ENCODE data around the gene CARD9.

CARD9 gene

DNA sequence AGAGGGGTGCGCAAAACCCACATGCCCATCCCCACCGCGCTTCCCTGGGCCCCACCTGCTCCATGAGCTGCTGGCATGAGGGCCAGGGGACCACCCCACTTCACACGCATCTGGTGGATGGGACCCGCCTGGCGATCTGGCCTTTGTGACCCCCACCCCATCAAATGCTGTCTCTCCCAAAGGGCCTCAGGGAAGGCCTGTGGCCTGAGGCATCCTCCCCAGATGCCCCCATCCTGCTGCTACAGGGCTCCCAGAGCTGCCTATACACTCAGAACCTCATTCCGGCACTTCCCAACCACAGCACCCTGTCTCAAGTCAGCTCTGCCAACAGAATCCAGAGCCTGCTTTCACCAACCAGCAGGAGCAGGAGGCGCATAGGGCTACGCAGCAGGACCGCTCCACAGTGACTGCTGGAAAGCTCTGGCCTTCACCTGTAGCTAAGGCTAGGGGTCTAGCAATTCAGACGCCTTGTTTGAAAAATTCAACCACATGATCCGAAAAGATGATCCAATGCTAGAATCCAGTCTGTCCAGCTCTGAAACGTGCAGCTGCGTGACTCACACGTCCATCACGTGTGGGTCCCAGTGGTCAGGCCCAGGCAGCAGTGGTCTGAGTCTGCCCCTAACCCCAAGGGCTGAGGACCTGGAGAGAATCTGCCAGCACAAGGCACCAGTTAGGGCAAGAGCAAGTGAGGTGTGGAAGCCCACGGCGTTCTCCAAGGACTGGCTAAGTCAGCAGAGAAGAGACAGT, 27.9 kb upstream of the CARD9 start:
- no peak for DNase-seq

DNA sequence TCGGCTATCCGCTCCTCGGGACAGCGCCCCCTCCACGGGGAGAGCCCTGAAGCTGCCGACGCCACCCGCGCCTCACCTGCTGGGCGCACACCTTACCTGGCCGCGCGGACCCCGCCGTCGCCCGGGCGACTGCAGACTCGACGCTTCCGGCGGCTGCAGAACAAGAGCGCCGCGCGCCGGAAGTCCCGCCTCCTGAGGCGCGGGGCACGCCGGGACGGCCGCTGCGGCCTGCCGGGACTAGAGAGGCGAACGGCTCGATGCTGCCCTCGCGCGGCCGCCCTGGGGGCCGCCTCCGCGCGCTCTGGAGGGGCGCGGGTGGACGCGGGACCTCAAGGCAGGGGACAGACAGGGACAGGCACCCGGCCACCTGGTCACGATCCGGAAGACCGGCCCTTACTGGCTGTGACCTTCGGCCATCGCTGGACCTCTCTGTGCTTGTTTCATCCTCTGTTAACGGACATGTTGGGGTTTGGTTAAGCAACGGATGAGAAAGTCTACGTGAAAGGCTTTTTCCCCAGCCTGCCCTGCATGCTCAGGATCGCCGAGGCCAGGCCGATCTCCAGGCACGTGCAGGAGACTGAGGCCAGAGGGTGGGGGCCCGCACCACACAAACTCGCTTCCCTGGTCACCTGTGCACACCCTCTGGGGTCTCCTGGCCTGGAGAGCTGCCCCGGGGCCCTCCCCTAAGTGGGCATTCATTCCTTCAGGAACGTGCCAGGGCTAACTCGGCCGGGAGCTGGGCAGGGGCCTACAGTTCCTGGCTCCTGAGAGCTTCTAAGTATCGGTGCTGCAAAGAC, 26.8 kb upstream of the CARD9 start, which contains the start of gene SNAPC4:
Gene SNAPC4, minus strand, starts transcription at position 133 of the 797 bp plus-strand sequence. CDS start 1,742 bp downstream, outside the sequence.
- peak; percentile 88 for DNase-seq

DNA sequence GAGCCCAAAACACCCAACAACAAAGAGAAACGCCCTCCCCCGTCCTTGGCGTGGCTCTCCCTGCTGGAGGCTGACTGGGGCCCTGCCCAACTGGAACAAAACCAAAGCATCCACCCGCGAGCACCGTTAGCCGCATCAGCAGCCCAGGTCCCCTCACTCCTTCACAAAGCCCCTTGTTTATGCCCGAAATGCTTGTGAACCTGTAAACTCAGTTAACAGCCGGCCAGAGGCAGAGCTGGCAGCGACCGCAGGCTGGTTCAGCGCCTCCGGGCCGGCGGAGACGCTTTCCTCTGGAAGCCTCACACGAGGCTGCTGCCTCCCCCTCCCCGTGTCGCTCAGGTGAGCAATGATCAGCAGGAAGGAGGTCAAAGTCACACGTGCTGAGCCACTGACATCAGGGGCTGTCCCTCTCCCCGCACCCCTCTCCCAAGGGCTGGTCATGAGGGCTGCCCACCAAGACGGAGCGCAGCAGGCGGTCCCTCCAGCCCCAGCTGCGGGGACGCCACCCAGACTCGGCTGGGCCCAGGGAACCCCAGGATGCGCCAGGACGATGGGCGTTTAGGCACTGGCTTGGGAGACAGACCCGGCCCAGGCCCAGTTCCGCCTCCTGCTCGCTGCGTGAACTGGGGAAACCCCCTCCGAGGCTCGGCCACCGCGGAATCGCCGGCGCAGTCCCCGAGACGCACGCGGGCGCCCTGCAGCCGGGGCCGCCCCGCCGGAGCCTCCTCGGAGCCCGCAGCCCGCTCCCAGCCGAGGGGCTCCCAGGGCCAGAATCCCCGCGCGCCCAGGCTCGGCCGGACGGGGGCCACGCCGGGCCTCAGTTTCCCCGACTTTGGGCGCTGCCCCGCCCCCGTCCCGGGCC, 25.9 kb upstream of the CARD9 start:
- DNase-seq = peak; percentile 41

DNA sequence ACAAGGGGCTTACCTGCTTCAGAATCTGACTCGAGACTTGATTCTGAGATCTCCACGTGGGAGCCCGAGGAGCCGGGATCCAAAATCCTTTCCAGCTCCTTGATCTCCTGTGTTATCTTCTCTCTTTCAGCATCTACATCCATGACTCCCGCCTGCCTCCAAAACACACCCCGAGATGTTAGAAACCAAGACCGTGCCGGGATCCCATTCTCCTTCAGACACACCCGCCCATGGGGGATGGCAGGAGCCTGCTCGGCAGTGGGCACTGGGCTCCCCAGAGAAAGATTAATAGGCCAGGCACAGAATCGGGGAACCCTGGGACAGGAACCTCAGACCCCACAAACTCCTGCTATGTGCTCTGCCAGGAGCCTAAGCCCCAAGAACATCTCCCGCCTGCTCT, 24.8 kb upstream of the CARD9 start:
- DNase-seq = no peak

DNA sequence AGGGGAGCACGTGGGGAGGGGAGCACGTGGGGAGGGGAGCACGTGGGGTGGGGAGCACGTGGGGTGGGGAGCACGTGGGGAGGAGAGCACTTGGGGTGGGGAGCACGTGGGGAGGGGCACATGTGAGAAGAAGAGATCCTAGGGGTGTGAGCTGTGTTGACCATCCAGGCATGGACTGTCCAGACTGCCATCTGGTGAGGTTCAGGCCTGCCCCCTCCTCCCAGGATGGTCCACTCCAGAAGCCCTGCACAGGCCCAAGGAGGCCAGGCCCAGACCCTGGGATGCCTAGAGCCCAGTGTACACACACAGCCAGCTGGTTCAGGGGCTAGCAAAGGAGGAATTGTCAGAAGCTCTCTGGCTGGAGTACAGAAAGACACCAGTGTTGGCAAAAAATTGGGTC, 24.2 kb upstream of the CARD9 start:
- DNase-seq = no peak

DNA sequence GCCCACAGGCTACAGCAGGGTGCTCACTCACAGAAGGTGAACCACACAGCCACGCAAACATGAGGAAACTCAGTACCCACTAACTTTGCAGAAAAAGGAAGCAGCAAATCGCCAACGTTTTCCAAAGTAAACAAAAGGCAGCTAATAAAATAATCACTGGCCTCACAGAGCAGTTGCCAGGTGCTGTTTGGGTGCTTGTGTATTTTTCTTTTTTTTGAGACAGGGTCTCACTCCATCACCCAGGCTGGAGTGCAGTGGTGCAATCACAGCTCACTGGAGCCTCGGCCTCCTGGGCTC, 22.7 kb upstream of the CARD9 start:
- no peak for DNase-seq

DNA sequence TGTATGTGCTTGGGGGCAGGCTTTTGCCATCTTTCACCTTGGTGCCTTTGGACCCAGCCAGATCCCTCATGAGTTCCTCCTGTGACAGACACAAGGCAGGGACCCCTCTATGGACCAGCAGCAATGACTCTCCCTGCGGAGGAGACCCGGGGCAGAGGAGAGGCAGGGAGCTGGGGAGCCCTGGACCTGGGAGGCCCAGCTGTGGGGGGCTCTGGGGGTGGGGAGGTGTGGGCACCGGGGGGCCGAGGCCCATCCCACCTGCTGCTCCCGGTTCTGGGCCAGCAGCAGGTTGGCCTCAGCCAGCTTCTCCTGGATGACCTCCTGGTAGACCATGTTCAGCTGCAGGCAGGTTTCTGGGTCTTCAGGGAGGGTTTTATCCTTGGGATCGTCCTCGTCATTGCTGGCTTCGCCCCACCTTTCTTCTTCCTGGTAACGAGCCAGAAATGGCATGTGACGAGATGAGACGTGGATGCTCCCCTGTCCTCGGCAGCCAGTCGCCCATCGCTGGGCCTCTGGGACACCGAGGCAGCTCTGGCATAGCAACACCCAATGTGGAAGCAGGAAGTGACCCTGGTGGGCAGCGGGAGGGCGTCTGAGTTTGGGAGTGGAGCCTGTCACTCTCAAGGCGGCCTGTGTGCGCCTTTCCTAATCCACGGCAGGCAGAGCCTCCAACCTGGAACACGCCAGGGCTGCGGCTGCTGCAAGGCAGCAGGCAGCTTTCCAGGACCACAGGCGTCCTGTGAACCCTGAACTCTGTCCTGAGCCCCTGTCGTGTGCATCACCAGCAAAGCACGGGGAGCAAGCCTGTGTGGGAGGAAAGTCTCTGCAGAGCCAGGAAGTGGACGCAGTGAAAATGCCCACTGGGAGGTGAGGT, 22.1 kb upstream of the CARD9 start:
- DNase-seq = no peak

DNA sequence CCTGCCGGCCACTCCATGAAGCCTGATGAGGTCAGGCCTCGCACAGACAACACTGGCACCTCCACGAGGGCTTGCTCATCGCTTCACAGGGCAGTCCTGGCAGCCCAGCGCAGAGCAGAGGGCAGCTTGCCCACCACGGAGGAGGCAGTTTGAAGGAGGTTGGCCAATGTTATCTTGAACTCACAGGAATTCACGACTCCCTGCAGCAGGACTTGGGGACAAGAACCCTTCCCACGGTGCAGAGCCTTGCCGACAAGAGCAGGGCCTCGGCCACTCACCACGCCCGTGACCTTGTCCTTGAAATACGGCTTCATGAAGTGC, 21.5 kb upstream of the CARD9 start:
- no peak for DNase-seq

DNA sequence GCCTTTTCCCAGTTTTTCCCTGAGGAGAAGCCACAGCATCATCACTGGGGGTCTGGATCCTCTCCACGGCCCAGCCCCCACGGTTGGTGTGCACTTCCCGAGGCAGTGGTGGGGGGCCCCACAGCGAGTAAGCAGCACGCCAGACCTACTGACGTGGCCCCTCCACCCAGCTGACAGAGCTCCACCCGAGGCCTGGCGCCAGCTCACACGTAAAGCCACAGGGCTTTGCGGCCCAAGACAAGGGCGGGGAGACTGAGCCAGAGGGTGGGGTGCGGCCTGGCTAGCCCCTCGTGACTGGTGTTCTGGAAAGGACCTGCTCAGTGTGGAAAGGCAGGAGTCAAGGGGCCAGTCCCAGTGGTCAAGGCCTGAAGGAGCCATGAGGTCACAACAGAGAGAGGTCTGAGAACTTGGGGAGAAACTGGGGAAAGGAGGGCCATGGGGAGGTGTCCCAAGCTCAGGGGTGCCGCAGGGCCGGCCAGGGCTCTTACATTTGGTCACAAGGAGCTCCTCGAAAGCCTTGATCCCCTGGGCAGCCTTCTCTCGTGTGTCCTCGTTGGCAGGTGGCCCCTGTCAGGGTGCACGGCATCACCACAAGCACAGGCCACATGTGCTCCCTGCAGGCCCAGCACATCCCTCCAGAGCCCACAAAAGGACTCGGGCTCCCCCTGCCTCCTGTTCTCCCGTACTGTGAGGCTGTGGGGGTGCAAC, 21.0 kb upstream of the CARD9 start:
- DNase-seq = no peak

DNA sequence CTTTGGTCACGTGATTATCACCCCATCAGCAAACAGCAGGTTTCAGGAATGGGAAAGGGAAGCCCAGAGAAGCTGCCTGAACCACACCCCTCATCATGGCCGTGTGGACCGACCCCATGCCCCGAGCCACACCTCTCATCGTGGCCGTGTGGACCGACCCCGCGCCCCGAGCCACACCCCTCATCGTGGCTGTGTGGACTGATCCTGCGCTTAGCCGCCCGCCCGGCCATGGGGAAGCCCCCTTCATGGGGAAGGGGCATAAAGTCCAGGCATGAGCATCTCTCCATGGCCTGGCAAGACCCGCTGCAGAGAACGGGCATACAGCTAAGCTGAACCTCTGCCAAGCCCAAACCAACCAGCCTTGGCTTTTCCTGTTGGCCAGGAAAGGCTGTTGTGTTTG, 20.1 kb upstream of the CARD9 start:
- DNase-seq = no peak

DNA sequence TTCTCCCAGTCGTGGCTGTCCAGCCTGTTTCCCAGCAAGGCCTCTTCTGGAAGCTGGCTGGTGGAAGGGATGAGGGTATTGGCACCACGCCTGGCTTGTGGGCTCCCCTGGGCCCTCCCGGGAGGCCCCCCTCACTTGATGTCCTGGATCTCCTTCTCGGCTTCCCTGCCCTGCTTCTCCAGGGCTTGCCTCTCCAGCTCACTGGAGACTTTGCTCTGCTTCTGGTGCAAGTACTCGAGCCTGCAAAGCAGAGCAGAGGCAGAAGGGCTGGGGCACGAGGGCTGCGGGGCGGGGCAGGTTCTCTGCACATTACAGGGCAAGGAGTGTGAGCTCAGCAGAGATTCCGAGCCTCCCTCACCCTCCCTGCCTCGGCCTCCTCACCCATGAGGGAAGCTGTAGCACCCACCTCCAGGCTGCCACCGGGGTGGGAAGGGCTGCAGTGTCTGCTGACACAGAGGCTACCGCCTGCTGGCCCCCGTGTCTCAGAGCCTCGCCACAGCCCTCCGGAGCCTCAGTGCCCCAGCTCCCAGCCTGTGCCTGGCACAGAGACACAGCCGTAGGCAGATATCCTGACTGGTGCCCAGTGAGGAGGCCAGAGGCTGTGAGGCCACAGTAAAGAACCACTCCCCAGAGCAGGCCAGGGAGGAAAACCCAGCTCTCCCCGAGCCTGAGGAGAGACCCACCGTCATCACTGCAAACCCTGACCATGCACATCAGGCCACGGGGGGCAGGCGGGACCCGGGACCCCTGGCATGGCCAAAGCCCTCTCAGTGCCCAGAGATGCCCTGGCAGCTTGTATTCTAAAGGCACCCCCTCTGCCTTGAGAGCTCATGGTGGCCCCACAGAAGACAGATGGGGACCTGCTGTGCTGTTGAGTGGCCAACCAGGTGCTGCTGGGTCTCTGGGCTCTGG, 19.3 kb upstream of the CARD9 start:
- DNase-seq = no peak

DNA sequence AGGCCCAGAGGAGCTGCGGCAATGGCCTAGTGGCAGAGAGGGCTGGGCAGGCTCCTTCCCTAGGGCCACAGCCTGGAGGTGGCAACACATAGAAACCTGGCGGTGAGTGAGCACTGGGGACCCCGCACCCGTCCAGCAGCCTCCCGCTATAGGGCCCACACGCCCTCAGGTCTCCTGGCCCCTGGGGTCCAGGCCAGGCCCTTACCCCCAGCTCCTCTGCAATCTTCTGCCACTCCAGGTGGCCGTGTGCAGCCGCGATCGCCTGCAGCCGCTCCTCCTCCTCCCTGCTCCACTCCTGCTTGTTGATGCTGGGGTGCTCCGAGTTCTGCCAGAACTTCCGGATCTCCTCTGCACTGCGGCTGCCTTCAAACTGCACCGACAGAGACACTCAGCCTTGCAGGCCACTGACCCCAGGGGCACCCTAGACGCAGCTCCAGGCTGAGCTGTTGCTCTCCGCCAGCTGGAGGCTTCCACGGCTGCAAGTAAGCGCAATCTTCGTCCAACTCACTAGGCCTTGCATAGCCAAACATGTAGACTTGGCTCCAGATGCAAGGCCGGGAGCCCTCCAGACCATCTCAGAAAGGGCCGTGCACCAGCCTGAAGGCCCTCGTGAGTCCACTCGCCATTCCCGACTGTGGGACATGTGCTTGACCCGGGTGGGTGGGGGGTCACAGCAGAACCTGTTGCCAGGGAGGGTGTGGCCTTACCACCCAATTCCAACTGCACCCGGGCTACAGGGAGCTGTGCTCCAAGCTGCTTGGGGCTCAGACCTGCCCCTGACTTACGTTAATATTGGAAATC, 18.5 kb upstream of the CARD9 start:
- no peak for DNase-seq

DNA sequence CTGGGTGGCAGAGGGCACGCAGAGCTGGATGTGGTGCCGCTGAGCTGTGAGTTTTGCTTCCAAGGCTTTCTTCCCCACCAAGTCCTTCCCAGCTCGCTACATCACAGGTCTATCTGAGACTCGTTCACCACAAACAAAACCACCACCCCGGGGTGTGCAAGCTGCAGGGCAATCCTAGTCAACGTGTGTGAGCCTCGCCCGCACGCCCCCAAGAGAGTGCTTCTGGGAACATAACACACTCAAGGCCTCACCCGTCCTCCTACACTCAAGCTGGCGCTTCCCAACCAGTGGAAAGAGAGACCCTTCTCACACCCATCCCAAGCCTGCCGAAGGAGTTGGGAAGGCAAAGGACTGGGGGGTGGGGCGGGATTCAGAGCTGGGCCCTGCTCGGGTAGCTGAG, 15.9 kb upstream of the CARD9 start:
- no peak for DNase-seq

DNA sequence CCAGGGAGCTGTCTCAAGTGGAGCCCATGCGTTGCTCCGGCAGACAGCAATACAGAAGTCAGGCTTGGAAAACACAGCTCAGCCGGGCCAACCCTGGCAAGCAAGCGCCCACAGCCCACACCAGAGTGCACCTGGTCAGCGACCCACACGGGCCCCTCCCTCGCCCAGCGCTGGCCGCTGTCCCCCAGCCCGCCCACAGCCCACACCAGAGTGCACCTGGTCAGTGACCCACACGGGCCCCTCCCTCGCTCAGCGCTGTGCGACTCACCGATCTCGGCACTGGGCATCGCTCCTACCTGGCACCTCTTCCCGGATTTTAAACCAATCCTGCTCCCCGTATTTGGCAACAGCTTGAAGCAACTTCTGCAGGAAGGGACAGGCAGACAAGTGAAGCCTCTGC, 13.7 kb upstream of the CARD9 start:
- DNase-seq = no peak

DNA sequence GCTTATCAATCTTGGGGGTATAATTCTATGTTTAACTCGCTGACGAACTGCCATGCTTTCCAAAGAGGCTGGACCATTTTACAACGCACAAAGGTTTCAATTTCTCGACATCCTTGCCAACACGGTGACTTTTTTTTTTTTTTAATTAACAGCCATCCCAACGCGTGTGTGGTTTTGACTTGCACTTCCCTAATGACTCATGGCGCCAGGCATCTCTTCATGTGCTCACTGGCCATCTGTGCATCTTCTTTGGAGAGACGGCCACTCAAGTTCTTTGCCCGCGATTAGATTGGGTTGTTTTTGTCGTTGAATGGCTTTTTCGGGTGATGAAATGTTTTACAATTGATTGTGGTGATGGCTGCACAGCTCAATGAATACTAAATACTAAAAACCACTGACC, 12.5 kb upstream of the CARD9 start:
- DNase-seq = no peak

DNA sequence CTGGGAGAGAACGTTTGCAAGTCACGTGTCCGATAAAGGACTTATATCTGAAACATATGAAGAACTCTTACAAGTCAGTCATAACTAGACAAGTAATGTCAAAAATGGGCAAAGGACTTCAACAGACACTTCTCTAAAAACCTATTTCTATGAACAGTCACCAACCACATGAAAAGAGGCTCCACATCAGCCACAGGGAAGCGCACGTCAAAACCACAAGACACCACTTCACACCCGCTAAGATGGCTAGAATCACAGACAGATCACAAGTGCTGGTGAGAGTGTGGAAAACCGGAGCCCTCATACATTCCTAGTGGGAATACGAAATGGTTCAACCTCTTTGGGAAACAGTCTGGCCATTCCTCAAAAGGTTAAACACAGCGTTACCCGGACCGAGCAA, 11.5 kb upstream of the CARD9 start:
- no peak for DNase-seq

DNA sequence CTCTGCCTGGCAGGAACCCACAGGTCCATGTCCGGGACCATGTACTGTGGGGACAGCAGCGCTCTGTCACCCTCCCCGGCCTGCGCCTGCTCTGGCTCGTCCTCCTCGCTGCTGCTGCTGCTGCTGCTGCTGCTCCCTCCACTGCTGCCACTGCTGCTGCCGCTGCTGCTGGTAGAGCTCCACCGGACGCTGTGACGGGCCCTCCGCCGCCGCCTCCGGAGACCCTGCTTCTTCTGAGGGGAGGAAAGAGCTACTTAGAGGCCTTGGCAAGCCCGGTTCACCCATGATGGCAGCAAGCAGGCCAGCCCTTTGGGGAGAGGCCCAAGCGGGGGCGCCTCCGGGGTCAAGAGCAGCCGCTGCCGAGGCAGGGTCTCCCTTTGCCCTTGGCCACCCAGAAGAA, 10.0 kb upstream of the CARD9 start:
- no peak for DNase-seq

DNA sequence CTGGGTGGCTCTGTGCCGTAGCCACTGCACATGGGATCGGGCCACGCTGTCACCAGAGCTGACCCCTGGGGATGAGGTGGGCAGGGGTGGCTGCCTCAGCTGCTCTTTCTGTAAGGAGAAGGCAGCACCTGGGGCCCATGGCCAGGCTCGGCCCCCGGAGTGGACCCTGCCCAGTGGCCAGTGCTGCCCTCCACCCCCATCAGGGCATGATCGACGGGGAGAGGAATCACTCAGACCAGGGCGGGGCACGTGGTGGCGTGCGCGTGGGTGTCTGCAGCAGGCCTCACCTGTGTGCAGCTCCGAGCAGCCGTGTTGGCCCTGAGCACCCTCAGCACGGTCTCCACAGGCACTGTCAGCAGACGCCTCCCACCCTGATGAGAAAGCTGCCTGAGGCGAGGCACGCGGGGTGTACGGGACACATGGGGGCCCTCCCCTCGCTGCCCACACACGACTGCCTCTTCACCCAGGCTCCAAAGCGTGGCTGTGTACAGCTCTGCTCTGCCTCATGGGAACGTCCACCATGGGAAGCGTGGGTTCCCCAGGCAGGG, 8.6 kb upstream of the CARD9 start:
- no peak for DNase-seq

DNA sequence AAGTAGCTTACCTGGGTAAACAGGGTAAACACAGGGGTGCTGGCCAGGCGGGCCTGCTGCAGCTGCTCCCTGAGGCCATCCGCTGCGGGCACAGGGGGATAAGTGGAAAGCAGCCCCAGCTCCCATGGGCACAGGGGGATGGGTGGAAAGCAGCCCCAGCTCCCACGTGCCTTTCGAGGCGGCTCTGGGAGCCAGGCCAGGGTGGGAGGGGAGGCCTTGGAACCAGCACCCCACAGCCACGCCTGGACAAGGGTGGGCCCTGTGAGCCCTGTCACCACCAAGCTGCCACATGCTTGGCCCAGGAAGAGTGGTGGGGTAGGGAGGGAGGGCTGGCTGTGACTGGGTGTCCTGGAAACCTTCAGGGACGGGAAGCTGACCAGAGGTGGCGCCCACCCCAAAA, 7.8 kb upstream of the CARD9 start:
- DNase-seq = no peak

DNA sequence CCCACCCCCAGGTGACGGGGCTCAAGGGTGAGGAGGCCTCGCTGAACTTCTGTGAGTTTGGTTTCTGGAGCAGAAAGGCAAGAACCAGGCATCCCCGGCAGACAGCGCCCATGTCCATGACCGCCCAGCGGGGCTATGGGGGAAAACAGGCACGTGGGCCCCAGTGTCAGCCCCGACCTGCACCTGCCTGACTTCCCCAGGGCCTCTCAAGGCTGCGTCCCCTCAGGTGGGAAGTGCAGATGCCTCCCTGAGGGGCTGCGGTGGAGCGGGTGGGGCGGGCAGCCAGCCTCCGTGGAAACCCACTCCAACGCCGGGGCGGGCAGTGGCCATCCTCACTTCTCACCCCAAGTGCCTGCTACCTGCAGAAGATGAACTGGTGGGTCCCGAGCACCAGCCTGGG, 6.9 kb upstream of the CARD9 start:
- no peak for DNase-seq

All from activated CD8-positive, alpha-beta memory T cell treated with anti-CD3 and anti-CD28 coated beads, Interleukin-2, amount 50 U/mL, for 4 hours (primary cell).